Smooth muscle cell of the brain vasculature (primary cell): ENCODE measurements around the gene PRKG1.
"Not testable (repeated sequence)": the region's sequence is repeated elsewhere in the genome, so short reads cannot be mapped to it uniquely, and the experiment has no call there.

Source experiments
- DNase-seq: peaks from one replicate; pipeline ENCODE4 v3.0.0-alpha.2; 2012; ENCODE audit warnings: low read depth, low spot score

Gene PRKG1

DNA sequence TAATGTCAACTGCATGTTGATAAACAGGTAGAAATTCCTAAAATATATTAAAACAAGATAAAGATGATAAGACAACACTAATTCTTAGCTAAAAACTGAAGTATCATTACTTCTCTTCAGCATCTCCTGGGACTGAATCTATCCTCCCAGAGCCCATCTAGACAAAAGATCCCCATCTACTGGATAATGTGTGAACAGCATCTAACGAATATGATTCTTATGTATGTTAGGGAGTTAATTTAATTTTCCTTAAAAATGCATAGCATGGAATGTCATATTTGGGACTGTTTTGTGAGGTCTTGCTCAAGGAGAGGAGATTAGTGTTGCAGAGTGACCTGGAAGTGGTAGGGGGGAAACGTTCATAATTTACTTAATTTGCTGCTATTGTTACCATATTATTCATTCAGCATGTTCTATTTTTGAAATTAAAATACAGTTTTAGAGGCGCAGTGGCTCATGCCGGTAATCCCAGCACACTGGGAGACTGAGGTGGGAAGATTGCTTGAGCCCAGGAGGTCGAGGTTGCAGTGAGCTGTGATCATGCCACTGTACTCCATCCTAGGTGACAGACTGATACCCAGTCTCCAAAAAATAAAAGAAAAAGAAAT is 930.2 kb downstream of the PRKG1 start:
- peak; percentile 17 for DNase-seq

DNA sequence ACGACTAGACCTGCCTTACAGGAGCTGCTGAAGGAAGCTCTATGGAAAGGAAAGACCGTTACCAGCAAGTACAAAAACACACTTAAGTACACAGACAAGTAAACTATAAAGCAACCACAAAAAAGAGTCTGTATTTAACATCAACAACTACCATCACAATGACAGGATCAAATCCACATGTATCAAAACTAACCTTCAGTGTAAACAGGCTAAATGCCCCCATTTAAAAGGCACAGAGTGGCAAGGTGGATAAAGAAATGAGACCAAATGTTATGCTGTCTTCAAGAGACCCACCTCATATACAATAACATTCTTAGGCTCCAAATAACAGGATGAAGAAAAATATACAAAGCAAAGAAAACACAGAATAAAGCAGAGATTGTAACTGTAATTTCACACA is 932.8 kb downstream of the PRKG1 start:
- DNase-seq, result no peak

DNA sequence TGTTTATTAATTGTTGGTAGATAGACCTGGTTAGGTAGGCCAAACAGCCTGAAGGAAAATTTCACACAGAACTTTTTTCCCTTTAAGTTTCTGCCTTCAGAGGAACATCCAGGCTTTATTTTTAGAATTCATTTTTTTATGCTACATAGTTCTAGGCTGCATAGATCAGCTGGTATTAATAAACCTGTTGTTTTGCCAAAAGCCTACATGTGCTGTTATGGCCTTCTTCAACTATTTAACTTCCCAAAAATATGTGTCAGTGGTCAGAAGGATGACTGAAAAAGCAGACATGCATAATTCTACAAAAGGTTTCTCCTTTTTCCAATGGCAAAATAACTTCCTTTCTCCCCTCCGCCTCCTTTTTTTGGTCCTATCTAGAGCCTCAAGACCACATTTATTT is 936.8 kb downstream of the PRKG1 start:
- DNase-seq, result no peak

DNA sequence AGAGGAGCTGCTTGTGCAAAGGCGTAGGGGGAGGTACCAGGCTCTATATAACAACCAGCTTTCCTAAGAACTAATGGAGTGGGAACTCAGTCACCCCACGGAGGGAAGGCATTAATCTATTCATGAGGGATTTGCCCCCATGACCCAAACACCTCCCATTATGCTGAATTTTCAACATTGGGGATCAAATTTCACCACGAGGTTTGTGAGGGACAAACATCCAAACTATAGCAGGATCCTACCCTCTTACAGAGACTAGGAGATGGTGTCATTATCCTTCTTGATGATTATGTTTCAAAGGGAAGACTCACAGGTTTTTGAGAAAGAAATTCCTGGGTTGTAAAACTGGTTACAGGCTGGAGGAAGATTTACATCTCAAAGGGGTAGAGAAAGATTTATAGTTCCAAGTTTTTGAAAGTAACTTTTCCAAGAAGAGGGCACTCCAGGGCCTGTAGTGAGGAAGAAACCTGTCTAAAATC is 944.8 kb downstream of the PRKG1 start:
- no peak for DNase-seq

DNA sequence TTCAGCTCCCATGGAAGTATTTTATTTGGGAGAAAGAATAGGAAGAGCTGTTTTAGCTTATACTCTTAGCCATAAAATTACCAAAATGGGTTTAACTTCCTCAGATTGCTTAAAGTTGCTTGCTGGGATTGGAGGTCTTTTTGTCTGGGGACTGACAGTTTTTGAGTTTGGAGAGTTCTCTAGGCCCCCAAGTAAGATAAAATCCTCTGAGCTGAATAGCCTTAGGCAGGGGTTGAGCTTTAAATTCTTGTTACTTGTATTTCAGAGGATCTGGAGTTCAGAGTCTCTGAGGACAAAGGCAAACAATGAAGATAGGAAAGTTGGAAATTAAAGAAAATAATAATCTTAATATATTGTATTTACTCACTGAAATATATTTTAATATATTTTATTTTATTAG is 945.4 kb downstream of the PRKG1 start:
- no peak for DNase-seq

DNA sequence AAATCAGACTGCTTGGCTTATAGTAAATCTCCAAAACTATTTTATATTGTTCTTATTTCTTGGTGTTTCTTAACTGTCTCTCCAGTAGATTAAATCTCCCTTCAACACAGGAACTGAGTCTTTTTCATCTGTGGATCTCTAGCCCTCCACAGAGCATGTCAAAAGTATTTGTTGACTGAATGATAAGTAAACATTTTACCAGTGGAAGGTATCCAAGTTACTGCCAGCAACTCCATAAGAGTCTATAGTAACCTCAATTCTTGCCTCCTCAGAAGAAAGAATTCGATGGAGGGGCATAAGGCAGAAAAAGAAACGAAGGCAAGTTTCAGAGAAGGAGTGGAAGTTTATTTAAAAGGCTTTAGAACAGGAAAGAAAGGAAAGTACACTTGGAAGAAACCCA is 945.9 kb downstream of the PRKG1 start:
- no peak for DNase-seq

DNA sequence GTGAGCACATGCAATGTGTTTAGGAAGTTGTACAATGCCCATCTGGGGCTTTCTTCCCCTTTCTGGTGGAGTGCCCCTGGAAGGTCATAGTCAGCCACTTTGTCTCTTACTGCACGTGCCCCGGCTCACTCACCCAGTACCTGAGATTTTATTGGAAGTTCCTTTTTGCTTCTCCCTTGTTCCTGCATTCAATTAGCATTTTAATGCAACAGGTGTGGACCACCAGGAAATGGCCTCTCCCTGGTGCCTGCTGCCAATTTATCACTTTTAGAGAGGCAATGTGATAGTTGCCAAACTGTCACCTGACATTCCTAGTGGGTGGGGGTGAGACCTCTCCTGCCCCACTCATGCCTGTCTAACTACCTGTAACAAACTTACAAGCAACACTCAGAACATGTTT is 946.4 kb downstream of the PRKG1 start:
- DNase-seq, result no peak

DNA sequence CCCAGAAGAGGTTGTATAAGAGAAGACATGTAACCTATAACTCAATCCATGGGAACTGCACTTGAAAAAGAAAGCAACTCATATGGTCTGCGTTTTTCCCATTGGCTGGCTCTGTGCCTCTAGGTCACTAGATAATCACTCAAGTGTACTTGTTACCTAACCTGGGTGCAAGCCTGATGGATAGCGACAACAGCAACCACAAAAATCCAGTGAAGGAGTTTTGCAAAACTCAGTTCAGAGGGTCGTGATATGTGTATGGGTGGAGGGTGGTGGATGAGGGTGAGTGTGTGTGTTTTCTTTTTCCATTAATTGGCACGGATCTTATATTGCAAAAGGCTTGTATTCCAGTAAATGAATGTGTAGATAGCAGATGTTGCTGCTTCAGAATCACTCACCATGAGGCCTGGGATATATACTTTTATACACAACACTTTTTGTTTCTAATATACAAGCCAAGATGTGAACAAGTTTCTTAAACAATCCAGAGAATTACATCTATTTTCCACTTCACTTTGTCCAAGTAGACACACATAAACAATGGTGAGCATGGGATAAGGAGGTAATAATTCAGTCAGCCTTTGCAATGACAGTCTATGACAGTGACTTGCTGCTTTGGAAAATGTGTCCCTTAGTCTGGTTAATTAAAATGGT is 952.9 kb downstream of the PRKG1 start:
- DNase-seq, result no peak

DNA sequence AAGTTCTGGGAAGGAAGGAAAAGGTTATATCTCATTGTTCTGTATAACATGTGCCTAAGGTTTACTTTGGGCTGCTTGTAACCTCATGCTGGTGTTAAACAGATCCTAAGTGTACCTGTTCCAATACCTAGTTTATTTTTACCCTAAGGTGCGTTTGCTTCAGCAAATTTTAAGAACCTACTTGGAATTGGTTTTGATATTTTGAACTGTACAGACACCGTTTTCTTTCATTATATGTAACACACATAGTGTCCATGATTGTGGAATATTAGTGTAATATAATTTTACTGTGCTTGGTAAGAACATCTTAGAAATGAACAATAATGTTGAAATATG is 954.2 kb downstream of the PRKG1 start:
- DNase-seq, result no peak

DNA sequence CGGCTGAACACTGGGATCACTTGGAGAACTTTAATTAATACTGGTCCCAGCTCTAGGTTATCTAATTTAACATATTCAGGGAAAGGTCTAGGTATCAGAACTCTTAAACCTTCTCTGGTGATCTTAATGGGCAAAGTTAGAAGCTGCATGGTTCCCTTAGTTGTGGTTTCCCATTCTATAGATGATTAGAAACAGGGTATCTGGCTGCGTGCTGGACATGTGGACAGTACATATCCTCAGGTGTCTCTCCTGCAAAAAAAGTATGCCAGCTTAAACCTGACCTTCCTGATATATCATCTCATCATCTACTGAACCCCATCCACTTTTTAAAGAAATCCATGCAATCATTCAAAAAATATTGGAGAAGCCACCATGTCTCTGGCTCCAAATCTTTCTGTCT is 955.3 kb downstream of the PRKG1 start:
- DNase-seq, result no peak

DNA sequence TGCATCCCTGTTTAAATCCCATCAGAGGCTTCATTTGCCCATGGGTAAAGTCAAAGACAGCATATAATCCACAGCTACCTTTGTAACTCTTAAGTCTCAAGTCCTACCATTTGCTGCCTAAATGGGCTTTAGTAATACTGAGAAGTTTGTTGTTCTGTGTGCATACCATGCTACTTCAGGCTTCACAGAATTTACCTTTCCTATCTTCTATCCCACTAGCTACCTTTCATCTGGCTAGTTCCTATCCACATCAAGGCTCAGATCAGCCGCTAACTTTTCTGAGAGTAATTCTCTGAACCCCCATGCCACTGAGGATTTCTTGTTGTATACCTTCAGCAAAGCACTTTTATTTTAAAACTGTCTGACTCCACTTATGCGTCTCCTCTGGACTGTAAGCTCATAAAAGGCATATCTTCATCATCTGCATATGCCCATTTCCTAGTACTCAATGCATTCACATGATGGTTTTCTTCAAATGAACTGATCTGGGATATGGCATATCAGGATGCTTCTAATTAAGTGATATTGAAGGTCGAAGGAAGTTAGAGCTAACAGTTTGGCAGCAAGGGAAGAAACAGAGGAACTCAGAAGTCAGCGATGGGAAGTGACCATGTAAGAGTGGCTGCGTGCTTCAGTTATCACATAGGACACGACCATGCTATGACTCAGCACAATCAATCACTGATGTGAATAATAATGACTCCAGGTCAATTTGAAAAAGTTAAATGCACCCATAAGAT is 955.9 kb downstream of the PRKG1 start:
- no peak for DNase-seq

DNA sequence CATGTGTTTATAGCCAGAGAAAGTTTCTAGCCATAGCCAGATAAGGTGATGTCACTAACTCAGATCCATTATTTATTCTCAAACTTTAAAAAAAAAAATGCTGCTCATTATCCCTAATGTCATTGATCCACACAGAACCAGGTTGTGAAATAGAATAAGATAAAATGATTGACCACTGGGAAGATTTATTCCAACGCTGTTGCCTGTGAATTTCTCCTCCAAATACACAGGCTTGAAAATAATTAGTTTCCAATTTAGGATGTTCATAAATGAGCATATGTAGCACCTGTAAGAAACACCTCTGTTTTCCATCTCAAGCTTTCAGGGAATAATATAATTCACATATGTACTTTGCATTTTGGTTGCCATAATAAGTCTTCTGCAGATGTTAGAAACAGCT is 956.7 kb downstream of the PRKG1 start:
- DNase-seq, result no peak

DNA sequence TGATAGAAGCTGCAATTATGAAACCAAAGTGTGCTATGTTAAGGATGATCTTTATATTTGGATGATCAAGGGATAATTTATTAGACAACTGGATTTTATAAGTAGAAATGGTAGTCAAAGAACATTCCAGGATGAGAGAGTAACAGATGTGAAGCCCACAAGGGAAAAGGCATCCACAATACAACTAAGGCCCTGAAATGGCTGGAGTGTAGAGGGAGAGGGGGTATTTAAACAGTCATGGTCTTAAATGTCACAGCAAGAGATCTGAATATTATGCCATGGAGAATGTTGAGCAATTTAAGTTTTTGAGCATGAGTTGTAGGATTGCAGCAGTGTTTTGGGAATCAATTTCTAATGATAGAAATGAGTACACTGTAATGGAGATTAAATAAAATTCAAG is 957.5 kb downstream of the PRKG1 start:
- no peak for DNase-seq

DNA sequence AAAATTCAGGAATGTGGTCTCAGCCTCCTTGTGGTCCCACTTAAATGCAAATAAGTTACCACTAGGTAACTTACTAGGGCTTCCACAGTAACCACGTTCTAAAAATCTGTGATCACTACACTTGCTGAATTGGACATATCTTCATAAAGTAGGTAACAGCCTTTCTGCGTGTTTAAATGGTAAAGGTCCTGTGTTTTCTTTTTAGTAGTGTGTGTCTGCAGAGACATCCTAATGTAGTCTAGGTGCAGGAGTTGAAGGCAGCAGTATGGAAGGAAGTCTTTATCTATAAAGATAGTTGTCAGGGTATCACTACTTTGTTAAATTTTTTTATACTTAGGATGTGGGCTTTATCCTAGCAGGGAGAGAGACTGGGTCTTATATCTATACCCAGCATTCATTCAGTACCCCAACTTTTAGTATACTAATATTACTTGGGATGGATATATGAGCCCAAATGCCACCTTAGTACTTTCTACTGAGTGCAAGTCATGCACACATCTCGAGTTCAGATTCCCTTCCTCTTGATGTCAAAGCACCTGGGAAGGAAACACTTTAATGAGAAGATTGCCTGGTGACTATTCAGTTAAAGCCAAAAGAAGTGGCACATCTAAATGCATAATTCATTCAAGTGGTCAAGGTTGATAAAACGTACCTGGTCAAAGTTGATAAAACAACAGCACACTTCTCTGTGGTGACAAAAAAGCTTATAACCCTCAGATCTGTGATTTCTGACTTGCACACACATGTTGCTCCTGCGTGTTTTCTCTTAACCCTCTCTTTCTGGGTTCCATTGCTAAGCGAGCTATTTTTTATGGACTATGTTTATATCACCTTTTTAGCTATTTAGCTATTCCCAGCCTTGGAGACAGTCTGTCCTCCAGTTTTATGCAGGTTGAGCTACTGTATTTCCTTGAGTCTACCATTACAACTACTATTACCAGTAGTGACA is 958.7 kb downstream of the PRKG1 start:
- no peak for DNase-seq

DNA sequence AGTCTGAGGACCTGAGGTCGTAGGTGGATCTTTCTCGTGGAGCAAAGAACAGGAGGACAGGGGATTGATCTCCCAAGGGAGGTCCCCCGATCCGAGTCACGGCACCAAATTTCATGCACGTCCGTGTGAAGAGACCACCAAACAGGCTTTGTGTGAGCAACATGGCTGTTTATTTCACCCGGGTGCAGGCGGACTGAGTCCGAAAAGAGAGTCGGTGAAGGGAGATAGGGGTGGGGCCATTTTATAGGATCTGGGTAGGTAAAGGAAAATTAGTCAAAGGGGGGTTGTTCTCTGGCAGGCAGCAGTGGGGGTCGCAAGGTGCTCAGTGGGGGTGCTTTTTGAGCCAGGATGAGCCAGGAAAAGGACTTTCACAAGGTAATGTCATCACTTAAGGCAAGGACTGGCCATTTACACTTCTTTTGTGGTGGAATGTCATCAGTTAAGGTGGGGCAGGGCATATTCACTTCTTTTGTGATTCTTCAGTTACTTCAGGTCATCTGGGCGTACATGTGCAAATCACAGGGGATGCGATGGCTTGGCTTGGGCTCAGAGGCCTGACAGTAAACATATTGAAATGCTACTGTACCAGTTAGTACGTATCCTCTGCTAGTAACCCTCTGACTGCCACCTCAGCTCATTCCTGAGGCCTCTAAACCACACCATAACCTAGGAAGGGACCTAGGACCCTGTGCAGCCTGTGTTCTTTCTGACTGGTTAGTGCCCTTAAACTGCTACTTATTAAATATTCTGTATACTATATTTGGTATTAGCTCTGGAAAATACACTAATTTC is 964.9 kb downstream of the PRKG1 start:
- DNase-seq, result not testable (repeated sequence)

DNA sequence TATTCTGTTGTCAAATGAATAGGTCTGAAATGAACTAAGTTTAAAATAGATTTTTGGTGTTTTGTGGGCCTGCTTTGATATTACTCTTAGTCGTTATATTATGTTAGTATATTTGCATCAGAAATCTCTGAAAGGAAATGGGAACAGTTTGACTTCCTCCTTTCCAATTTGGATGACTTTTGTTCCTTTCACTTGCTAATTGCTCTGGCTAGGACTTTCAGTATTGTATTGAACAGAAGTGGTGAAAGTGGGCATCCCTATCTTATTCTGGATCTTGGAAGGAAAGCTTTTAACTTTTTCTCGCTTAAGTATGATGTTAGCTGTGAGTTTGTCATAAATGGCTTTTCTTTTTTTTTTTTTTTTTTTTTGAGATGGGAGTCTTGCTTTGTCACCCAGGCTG is 966.2 kb downstream of the PRKG1 start:
- no peak for DNase-seq

DNA sequence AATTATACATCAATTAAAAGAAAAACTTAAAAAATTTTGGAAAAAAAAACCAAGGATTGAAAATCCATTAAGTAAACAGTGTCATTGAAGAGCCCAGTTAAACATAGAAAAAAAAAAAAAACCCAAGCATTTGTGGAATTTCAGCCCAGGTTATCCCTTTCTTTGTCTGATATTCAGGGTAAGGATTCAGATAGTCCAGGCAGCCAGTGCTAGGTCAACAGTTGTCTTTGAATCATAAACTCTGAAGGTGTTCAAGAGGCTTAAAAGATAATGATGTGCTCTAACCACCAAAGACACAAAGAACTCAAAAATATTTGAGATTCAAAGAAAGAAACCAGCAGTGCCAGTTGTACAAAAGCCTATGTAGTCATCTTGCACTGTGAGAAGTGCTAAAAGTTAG is 969.5 kb downstream of the PRKG1 start:
- no peak for DNase-seq

DNA sequence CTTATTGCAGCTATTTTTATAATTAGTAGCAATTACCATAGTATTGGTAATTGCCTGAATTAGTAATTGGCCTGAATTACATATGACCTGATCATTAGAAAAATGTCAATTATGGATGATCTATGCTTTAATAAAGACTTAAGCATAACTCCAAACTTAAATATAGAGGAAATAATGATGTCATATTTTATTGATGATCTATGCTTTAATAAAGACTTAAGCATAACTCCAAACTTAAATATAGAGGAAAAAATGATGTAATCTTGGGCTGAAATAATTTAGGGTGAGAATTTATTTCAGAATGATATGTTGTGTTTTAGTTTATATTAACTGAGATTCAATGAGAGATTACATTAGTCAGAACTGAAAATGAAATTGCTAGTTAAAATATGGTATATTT is 973.8 kb downstream of the PRKG1 start:
- no peak for DNase-seq

DNA sequence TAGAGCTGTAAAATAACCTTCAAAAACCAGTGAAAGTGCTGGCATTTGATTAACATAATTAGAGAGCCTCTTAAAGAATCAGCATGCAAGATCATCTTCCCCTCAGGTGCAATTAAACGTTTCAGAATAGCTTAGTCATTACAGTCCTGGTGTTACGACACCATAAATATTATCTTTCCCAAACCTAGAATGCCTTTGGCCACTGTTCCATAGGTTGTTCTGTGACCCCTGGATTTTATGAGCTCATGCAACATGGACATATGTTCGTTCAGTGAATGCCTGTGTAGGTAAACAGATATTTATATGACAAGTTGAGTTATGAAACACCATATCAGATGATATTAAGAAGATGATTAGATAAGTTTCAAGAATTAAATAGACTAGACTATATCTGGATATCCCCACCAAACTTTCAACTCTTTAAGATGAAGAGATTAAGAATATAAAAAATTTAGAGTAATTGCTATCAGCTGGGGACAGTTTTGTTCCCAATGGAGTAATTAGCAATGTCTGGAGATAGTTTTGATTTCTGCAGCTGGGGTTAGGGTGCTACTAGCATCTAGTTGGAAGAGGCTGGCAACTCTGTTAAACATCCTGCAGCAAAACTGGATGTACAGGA is 976.3 kb downstream of the PRKG1 start:
- no peak for DNase-seq

DNA sequence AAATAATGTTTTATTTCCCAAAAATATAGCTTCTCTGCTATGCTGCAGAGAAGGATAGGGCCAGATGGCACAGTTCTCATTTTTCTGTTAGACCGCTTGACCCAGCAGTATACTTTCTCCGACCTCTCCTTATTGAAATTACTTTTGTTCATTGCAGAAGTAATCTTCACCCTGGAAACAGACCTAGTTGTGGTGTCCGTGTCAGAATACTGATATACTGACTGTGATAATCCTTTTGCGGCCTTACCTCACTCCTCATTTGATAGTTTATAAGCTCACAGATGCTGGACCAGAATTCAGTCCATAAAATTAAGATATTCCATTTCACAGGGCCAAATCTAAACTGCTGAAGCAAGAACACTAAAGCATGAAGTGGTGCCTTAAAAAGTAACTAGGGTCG is 979.2 kb downstream of the PRKG1 start:
- no peak for DNase-seq

DNA sequence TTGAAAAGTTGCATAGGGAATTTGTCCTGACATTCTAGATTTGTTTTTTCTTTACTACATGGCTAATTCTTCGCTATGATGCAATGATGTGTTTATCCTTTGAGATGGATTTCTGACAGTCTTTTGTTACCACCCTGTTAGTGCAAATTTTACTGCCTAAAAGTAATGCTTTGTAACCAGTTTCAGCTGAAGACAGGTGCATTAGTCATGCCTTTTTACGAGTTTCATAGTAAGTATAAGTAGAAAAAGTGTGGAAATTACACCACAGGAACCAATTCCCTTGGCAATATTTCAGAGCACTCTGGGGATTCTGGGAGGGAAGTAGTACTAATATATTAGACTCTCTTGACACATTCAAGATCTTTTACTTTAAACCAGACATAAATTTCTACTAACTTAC is 982.0 kb downstream of the PRKG1 start:
- DNase-seq, result no peak
